ENCODE results near the gene FBXL14. TPM values are rescaled to one million over a fixed set of nuclear protein-coding genes. Genes with fewer than 3 reads are reported as not detected.

The FBXL14 gene
- polyA plus RNA-seq, 3 donors, result 6.2 to 9.8 (median 7.2) TPM

GRCh38 chr12:1598757-1599156 lies 4.4 kb upstream of the FBXL14 start:
- Histone ChIP-seq H2AFZ (ENCODE audit: insufficient read depth, low read depth, low read length, poor library complexity, severe bottlenecking) (no peak overlapping the region), H3K27ac (ENCODE audit: low read depth in 1 of 2, low read length in 2 of 2) (no peak overlapping the region), H3K9ac (ENCODE audit: insufficient read depth, low read length, poor library complexity, severe bottlenecking) (no peak overlapping the region), H3K79me2 (ENCODE audit: insufficient read depth, low read length) (peaks cover under 1% of the 10 kb centered on the region), H4K20me1 (ENCODE audit: insufficient read depth, low read length) (peaks cover 2% of the 10 kb centered on the region), H3K4me1 (ENCODE audit: control insufficient read depth in 1 of 2, insufficient read depth in 2 of 2, low read length in 2 of 2) (peaks cover 19 to 31% of the 10 kb centered on the region in 2 donors), H3K27me3 (ENCODE audit: control insufficient read depth in 2 of 2, insufficient read depth in 2 of 2, low read length in 2 of 2) (no peaks in the 10 kb centered on the region), H3K4me2 (replicated peaks; ENCODE audit: extremely low read depth, low read length, poor library complexity, severe bottlenecking) (no peak overlapping the region), H3K36me3 (replicated peaks in 1 of 2; ENCODE audit: control insufficient read depth in 1 of 2, insufficient read depth in 2 of 2, low read length in 2 of 2) (no peaks in the 10 kb centered on the region), H3K9me3 (replicated peaks in 1 of 2; ENCODE audit: control insufficient read depth in 1 of 2, insufficient read depth in 1 of 2, low read length in 2 of 2) (no peaks in the 10 kb centered on the region), H3K4me3 (replicated peaks in 1 of 3; ENCODE audit: low read depth in 2 of 3, low read length in 3 of 3) (no peak overlapping the region)
- Mint-ChIP-seq H3K27ac (no peak overlapping the region), H3K27me3 (ENCODE audit: low read depth in 3 of 3) (no peaks in the 10 kb centered on the region), H3K4me1 (peaks cover 28% of the 10 kb centered on the region), H3K9me3 (no peaks in the 10 kb centered on the region), H3K36me3 (no peaks in the 10 kb centered on the region), H3K4me3 (no peak overlapping the region)
- intact Hi-C loops (cut with micrococcal nuclease), result no loop called here
- no peak for DNase-seq
- 100% methylated on average over 1 of the region's 3 CpGs for WGBS (ENCODE audit: insufficient coverage)
- no peak for TF ChIP-seq CTCF (IDR thresholded peaks at IDR 0.05)

DNA sequence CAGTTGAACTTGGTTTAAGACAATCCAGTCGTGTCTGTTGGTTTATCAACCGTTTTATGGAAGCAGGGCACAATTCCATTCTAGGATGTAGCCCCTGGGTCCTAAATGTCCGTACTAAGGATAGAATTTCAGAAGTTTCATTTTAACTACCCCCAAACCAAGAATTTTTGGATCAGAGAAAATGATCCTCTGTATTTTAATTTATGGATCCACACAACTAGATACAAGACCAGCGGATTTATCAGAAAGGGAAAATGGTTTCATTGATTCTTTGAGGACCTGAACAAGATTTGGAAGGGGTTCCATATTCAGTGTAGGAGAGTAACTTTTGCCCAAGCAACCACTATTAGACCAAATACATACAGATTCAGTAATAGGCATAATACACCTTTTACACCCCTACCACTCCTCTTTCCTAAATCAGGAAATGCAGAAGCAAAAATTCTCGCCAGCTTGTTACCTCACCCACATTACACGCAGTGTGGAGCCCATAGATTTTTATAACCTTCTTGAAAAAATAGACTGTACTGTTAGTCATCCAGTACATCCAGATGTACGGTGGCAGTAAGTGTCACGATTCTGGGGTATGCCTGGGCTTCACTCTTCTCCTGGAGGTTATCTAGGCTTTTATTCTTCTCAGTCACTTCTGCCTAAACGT lies 1.4 kb upstream of the FBXL14 start:
- H3K9me3 ChIP-seq (replicated peaks in 1 of 2; ENCODE audit: control insufficient read depth in 1 of 2, insufficient read depth in 1 of 2, low read length in 2 of 2), result no peaks in the 10 kb centered on the region
- intact Hi-C loops (cut with micrococcal nuclease), result no loop called here
- H3K36me3 ChIP-seq (replicated peaks in 1 of 2; ENCODE audit: control insufficient read depth in 1 of 2, insufficient read depth in 2 of 2, low read length in 2 of 2), result no peaks in the 10 kb centered on the region
- peak overlapping the region; percentile 73 for H2AFZ ChIP-seq (ENCODE audit: insufficient read depth, low read depth, low read length, poor library complexity, severe bottlenecking)
- no peaks in the 10 kb centered on the region for H3K9me3 Mint-ChIP-seq
- H4K20me1 ChIP-seq (ENCODE audit: insufficient read depth, low read length), result peaks cover 30% of the 10 kb centered on the region
- H3K27me3 ChIP-seq (ENCODE audit: control insufficient read depth in 2 of 2, insufficient read depth in 2 of 2, low read length in 2 of 2), result no peaks in the 10 kb centered on the region
- H3K27ac ChIP-seq (ENCODE audit: low read depth in 1 of 2, low read length in 2 of 2), result peak overlapping the region in 1 of 2 donors; percentile 70
- 82% methylated on average over 2 of the region's 9 CpGs for WGBS (ENCODE audit: insufficient coverage)
- peak overlapping the region in 1 of 3 experiments; percentile 94 for H3K4me3 ChIP-seq (replicated peaks in 1 of 3; ENCODE audit: low read depth in 2 of 3, low read length in 3 of 3)
- peaks cover 32 to 45% of the 10 kb centered on the region in 2 donors for H3K4me1 ChIP-seq (ENCODE audit: control insufficient read depth in 1 of 2, insufficient read depth in 2 of 2, low read length in 2 of 2)
- peaks cover 29% of the 10 kb centered on the region for H3K79me2 ChIP-seq (ENCODE audit: insufficient read depth, low read length)
- peaks cover 2 to 3% of the 10 kb centered on the region in 2 donors for H3K36me3 Mint-ChIP-seq
- peak overlapping the region in 1 of 2 donors; percentile 92 for H3K4me3 Mint-ChIP-seq
- H3K27ac Mint-ChIP-seq, result peak overlapping the region in 3 of 7 donors; percentile 90 to 93 (median 91)
- H3K4me1 Mint-ChIP-seq, result peaks cover 43% of the 10 kb centered on the region
- no peak overlapping the region for H3K9ac ChIP-seq (ENCODE audit: insufficient read depth, low read length, poor library complexity, severe bottlenecking)
- no peak for TF ChIP-seq CTCF (IDR thresholded peaks at IDR 0.05)
- H3K27me3 Mint-ChIP-seq (ENCODE audit: low read depth in 3 of 3), result peaks cover 0 to 4% (median 0%) of the 10 kb centered on the region in 3 donors
- no peak for DNase-seq
- peak overlapping the region; percentile 99 for H3K4me2 ChIP-seq (replicated peaks; ENCODE audit: extremely low read depth, low read length, poor library complexity, severe bottlenecking)

Measured in CD14-positive monocyte (primary cell).